ENCODE results near the gene FARSA. TPM values are rescaled to one million over a fixed set of nuclear protein-coding genes. Genes with fewer than 3 reads are reported as not detected.

The FARSA gene
- total RNA-seq, 3 donors from 2014 or later = 26.1 to 53.7 (median 40.7) TPM

DNA sequence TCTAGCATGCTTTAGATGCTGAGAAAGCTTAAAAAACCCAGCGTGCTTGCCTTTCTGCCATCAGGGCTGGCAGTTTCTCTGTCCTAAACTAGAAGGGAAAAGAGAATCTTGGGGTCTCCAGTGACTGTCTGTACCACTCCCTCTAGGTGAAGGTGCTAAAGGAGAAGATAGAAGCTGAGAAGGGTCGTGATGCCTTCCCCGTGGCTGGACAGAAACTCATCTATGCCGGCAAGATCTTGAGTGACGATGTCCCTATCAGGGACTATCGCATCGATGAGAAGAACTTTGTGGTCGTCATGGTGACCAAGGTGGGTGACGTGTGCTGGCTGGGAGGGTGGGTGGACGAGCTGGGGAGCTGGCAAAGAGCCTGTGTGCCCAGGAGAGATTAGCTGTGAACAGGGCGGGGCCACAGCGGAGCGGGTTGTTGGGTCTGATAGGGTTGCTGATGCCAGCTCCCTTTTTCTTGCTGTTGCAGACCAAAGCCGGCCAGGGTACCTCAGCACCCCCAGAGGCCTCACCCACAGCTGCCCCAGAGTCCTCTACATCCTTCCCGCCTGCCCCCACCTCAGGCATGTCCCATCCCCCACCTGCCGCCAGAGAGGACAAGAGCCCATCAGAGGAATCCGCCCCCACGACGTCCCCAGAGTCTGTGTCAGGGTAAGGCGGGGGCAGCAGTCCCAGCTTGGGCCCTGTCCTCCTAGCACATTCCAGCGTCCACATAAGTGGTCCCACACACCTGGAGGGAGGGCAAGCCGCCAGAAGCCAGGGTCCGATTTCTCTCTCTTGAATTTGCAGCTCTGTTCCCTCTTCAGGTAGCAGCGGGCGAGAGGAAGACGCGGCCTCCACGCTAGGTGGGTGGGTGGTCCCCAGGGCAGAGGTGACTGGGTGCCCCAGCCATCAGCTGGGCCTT lies 14.4 kb upstream of the FARSA start:
- no peak overlapping the region for H3K4me3 ChIP-seq
- no peak for DNase-seq (ENCODE audit: low spot score in 2 of 2)
- no peaks in the 10 kb centered on the region for H3K27me3 ChIP-seq
- TF ChIP-seq CTCF (IDR thresholded peaks at IDR 0.05) (no peak), POLR2A (IDR thresholded peaks at IDR 0.05) (no peak), POLR2AphosphoS5 (IDR thresholded peaks at IDR 0.05) (no peak)
- intact Hi-C loops (cut with DNase I; ENCODE audit: low total_unique reads) = no loop called here
- no peak overlapping the region for H3K27ac ChIP-seq
- peaks cover 21% of the 10 kb centered on the region for H3K36me3 ChIP-seq
- peaks cover 0 to 8% of the 10 kb centered on the region in 2 donors for H3K4me1 ChIP-seq
- H3K9me3 ChIP-seq = no peaks in the 10 kb centered on the region

GRCh38 chr19:12946731-12947496 lies 13.4 kb upstream of the FARSA start:
- no peak for DNase-seq (ENCODE audit: low spot score in 2 of 2)
- Histone ChIP-seq H3K36me3 (peaks cover 21% of the 10 kb centered on the region), H3K27ac (peak overlapping the region; percentile 98 to 99), H3K27me3 (no peaks in the 10 kb centered on the region), H3K9me3 (no peaks in the 10 kb centered on the region), H3K4me3 (peak overlapping the region; percentile 91 to 97 (median 95)), H3K4me1 (peaks cover 0 to 8% of the 10 kb centered on the region in 2 donors)
- TF ChIP-seq CTCF (IDR thresholded peaks at IDR 0.05) = no peak
- no peak for TF ChIP-seq POLR2A (IDR thresholded peaks at IDR 0.05)
- no peak for TF ChIP-seq POLR2AphosphoS5 (IDR thresholded peaks at IDR 0.05)
- intact Hi-C loops (cut with DNase I; ENCODE audit: low total_unique reads) = no loop called here

DNA sequence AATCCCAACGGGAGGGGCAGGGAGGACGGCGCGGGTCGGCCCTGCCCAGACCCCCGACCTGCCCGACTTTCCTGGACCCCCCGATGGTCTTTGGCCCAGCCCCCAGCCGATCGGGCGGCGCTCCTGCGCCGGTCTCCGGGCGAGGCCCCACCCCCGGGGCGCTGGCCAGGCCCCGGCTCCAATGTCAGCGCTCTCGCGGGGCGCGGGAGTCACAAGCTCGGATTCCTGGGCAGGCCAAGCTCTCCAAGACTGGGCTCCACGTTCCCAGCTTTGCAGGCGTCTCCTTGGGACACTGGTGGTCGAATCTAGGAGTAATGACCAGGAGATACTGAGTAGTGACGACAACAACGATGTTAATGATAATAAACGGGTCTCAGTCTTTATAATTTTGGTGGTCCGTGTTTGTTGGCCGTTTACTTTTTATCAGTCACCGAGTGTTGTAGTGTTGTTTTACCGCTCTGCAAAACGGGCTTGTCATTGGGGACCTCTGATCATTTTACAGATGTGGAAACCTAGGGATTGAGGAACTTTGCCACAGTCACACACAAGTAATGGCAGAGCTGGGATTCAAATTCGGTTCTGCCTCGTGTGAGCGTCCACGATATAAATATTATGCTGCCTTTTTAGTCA lies 12.7 kb upstream of the FARSA start:
- intact Hi-C loops (cut with DNase I; ENCODE audit: low total_unique reads) = no loop called here
- Histone ChIP-seq H3K36me3 (peaks cover 21% of the 10 kb centered on the region), H3K9me3 (no peaks in the 10 kb centered on the region), H3K4me1 (peaks cover 0 to 8% of the 10 kb centered on the region in 2 donors), H3K27ac (peak overlapping the region; percentile 98 to 99), H3K27me3 (no peaks in the 10 kb centered on the region), H3K4me3 (peak overlapping the region; percentile 91 to 97 (median 95))
- TF ChIP-seq POLR2AphosphoS5 (IDR thresholded peaks at IDR 0.05) (no peak), CTCF (IDR thresholded peaks at IDR 0.05) (no peak), POLR2A (IDR thresholded peaks at IDR 0.05) (no peak)
- DNase-seq (ENCODE audit: low spot score in 2 of 2) = peak; percentile 70 to 75

GRCh38 chr19:12945479-12946091 lies 12.1 kb upstream of the FARSA start, which contains the start of gene RAD23A:
Gene RAD23A (plus strand): TSS chr19:12945862. CDS start chr19:12945949, 87 bp downstream.
- Histone ChIP-seq H3K36me3 (peaks cover 21% of the 10 kb centered on the region), H3K4me1 (peaks cover 0 to 13% of the 10 kb centered on the region in 2 donors), H3K4me3 (peak within 1 kb of the TSS; percentile 91 to 97 (median 95)), H3K27me3 (no peaks in the 10 kb centered on the region), H3K9me3 (no peaks in the 10 kb centered on the region), H3K27ac (peak within 1 kb of the TSS; percentile 98 to 99)
- peak; percentile 97 for DNase-seq (ENCODE audit: low spot score in 2 of 2)
- intact Hi-C loops (cut with DNase I; ENCODE audit: low total_unique reads) = no loop called here
- TF ChIP-seq POLR2AphosphoS5 (IDR thresholded peaks at IDR 0.05) (peak; percentile 98 to 99 (median 99)), CTCF (IDR thresholded peaks at IDR 0.05) (no peak), POLR2A (IDR thresholded peaks at IDR 0.05) (peak; percentile 92)
